ENCODE results near the gene XPR1. TPM values are rescaled to one million over a fixed set of nuclear protein-coding genes. Genes with fewer than 3 reads are reported as not detected.

XPR1 gene
- total RNA-seq, 3 donors from 2014 or later (not counting 1 experiment from before 2014, with no cell fraction given): 14.8 to 18.2 (median 16.7) TPM

- TF ChIP-seq CTCF (IDR thresholded peaks at IDR 0.05): no peak
- H3K4me1 Mint-ChIP-seq: peaks cover 0 to 9% of the 10 kb centered on the region in 2 donors
- H3K36me3 Mint-ChIP-seq: no peaks in the 10 kb centered on the region
- Histone ChIP-seq H3K36me3 (ENCODE audit: control insufficient read depth, insufficient read depth, low read length) (no peaks in the 10 kb centered on the region), H3K27ac (ENCODE audit: low read length) (no peak overlapping the region), H3K4me1 (ENCODE audit: control insufficient read depth, insufficient read depth, low read length) (peaks cover 13% of the 10 kb centered on the region), H3K4me3 (ENCODE audit: low read length) (no peak overlapping the region), H3K27me3 (ENCODE audit: control insufficient read depth, insufficient read depth, low read length) (no peaks in the 10 kb centered on the region), H3K9me3 (ENCODE audit: control insufficient read depth, insufficient read depth, low read length) (no peaks in the 10 kb centered on the region)
- H3K4me3 Mint-ChIP-seq: no peak overlapping the region
- H3K9me3 Mint-ChIP-seq: no peaks in the 10 kb centered on the region
- no peak for DNase-seq
- intact Hi-C loops (cut with micrococcal nuclease): no loop called here
- 50% methylated on average over 4 of the region's 4 CpGs for whole genome bisulfite sequencing (ENCODE audit: insufficient coverage)
- H3K27me3 Mint-ChIP-seq (ENCODE audit: low read depth in 2 of 2): no peaks in the 10 kb centered on the region
- H3K27ac Mint-ChIP-seq: no peak overlapping the region
- no peak for ATAC-seq
Observed at GRCh38 chr1:180931529-180931928, 299.7 kb downstream of the XPR1 start.

- Mint-ChIP-seq H3K27ac (no peak overlapping the region), H3K36me3 (no peaks in the 10 kb centered on the region), H3K4me1 (peaks cover 1 to 7% of the 10 kb centered on the region in 2 donors), H3K4me3 (no peak overlapping the region), H3K9me3 (no peaks in the 10 kb centered on the region), H3K27me3 (ENCODE audit: low read depth in 2 of 2) (no peaks in the 10 kb centered on the region)
- H3K27ac ChIP-seq (ENCODE audit: low read length): no peak overlapping the region
- no peaks in the 10 kb centered on the region for H3K36me3 ChIP-seq (ENCODE audit: control insufficient read depth, insufficient read depth, low read length)
- H3K27me3 ChIP-seq (ENCODE audit: control insufficient read depth, insufficient read depth, low read length): no peaks in the 10 kb centered on the region
- H3K9me3 ChIP-seq (ENCODE audit: control insufficient read depth, insufficient read depth, low read length): no peaks in the 10 kb centered on the region
- DNase-seq (no peak), ATAC-seq (no peak)
- WGBS (ENCODE audit: insufficient coverage): 97% methylated on average over 3 of the region's 4 CpGs
- H3K4me3 ChIP-seq (ENCODE audit: low read length): no peak overlapping the region
- no peak for TF ChIP-seq CTCF (IDR thresholded peaks at IDR 0.05)
- intact Hi-C loops (cut with micrococcal nuclease): no loop called here
- peaks cover 14% of the 10 kb centered on the region for H3K4me1 ChIP-seq (ENCODE audit: control insufficient read depth, insufficient read depth, low read length)
Observed at GRCh38 chr1:180932378-180932777, 300.6 kb downstream of the XPR1 start.

- H3K36me3 Mint-ChIP-seq: no peaks in the 10 kb centered on the region
- DNase-seq: no peak
- Histone ChIP-seq H3K4me1 (ENCODE audit: control insufficient read depth, insufficient read depth, low read length) (peaks cover 19% of the 10 kb centered on the region), H3K27ac (ENCODE audit: low read length) (no peak overlapping the region), H3K9me3 (ENCODE audit: control insufficient read depth, insufficient read depth, low read length) (no peaks in the 10 kb centered on the region), H3K36me3 (ENCODE audit: control insufficient read depth, insufficient read depth, low read length) (no peaks in the 10 kb centered on the region), H3K27me3 (ENCODE audit: control insufficient read depth, insufficient read depth, low read length) (no peaks in the 10 kb centered on the region), H3K4me3 (ENCODE audit: low read length) (no peak overlapping the region)
- H3K9me3 Mint-ChIP-seq: no peaks in the 10 kb centered on the region
- H3K27me3 Mint-ChIP-seq (ENCODE audit: low read depth in 2 of 2): no peaks in the 10 kb centered on the region
- intact Hi-C loops (cut with micrococcal nuclease): no loop called here
- no peak for ATAC-seq
- TF ChIP-seq CTCF (IDR thresholded peaks at IDR 0.05): no peak
- no peak overlapping the region for H3K27ac Mint-ChIP-seq
- peaks cover 9 to 15% of the 10 kb centered on the region in 2 donors for H3K4me1 Mint-ChIP-seq
- no peak overlapping the region for H3K4me3 Mint-ChIP-seq
Observed at GRCh38 chr1:180933141-180933540, 301.3 kb downstream of the XPR1 start.

GRCh38 chr1:180934563-180934962 lies 302.7 kb downstream of the XPR1 start:
- H3K4me1 ChIP-seq (ENCODE audit: control insufficient read depth, insufficient read depth, low read length): peaks cover 19% of the 10 kb centered on the region
- Mint-ChIP-seq H3K27ac (no peak overlapping the region), H3K36me3 (no peaks in the 10 kb centered on the region), H3K4me1 (peaks cover 10 to 19% of the 10 kb centered on the region in 2 donors), H3K27me3 (ENCODE audit: low read depth in 2 of 2) (no peaks in the 10 kb centered on the region), H3K9me3 (no peaks in the 10 kb centered on the region), H3K4me3 (no peak overlapping the region)
- no peaks in the 10 kb centered on the region for H3K9me3 ChIP-seq (ENCODE audit: control insufficient read depth, insufficient read depth, low read length)
- no peaks in the 10 kb centered on the region for H3K27me3 ChIP-seq (ENCODE audit: control insufficient read depth, insufficient read depth, low read length)
- intact Hi-C loops (cut with micrococcal nuclease): no loop called here
- no peak for TF ChIP-seq CTCF (IDR thresholded peaks at IDR 0.05)
- DNase-seq: no peak
- ATAC-seq: no peak
- WGBS (ENCODE audit: insufficient coverage): 24% methylated on average over 7 of the region's 7 CpGs
- H3K4me3 ChIP-seq (ENCODE audit: low read length): no peak overlapping the region
- no peak overlapping the region for H3K27ac ChIP-seq (ENCODE audit: low read length)
- no peaks in the 10 kb centered on the region for H3K36me3 ChIP-seq (ENCODE audit: control insufficient read depth, insufficient read depth, low read length)

Measured in natural killer cell (primary cell).